Trophoblast cell (in vitro differentiated cells and primary cell): ENCODE data around the gene CENPO.

Experiments used
- DNase-seq, 2 donors: peaks; one replicate each; pipeline ENCODE4 v3.0.0-alpha.2; 2016
- H2AFZ ChIP-seq: 2 replicates; pipeline ENCODE4 v1.6.1; 2013; ENCODE audit warnings: low read length, moderate library complexity, mild to moderate bottlenecking; ENCODE audit not compliant: insufficient read depth, poor library complexity
- H2AK5ac ChIP-seq: 2 replicates; pipeline ENCODE4 v1.6.1; 2013; ENCODE audit warnings: mild to moderate bottlenecking, low read length
- H2BK120ac ChIP-seq: 2 replicates; pipeline ENCODE4 v1.6.1; 2013; ENCODE audit warnings: low read length, mild to moderate bottlenecking, moderate library complexity; ENCODE audit not compliant: insufficient read depth, poor library complexity
- H2BK12ac ChIP-seq: 2 replicates; pipeline ENCODE4 v1.6.1; 2013; ENCODE audit warnings: mild to moderate bottlenecking, low read length, moderate library complexity
- H2BK5ac ChIP-seq: 2 replicates; pipeline ENCODE4 v1.6.1; 2013; ENCODE audit warnings: low read length, low read depth, moderate library complexity, mild to moderate bottlenecking; ENCODE audit not compliant: poor library complexity
- H3K14ac ChIP-seq: 2 replicates; pipeline ENCODE4 v1.6.1; 2013; ENCODE audit warnings: mild to moderate bottlenecking, low read length
- H3K18ac ChIP-seq: 2 replicates; pipeline ENCODE4 v1.6.1; 2013; ENCODE audit warnings: mild to moderate bottlenecking, low read length
- H3K23ac ChIP-seq: 2 replicates; pipeline ENCODE4 v1.6.1; 2013; ENCODE audit warnings: low read length
- H3K27ac ChIP-seq: 2 replicates; pipeline ENCODE4 v1.5.1; 2013; ENCODE audit warnings: low read depth, mild to moderate bottlenecking, inconsistent platforms, low read length, moderate library complexity
- H3K27me3 ChIP-seq: 2 replicates; pipeline ENCODE4 v1.6.1; 2013; ENCODE audit warnings: inconsistent platforms, mild to moderate bottlenecking, low read length, moderate library complexity; ENCODE audit not compliant: insufficient read depth
- H3K36me3 ChIP-seq, 2 experiments: 1 replicate in 1 of 2; 2 replicates in 1 of 2; pipeline ENCODE4 v1.6.1; 2013; ENCODE audit warnings: low read length in 2 of 2, mild to moderate bottlenecking in 2 of 2, moderate library complexity in 1 of 2; ENCODE audit not compliant: insufficient read depth in 2 of 2, control insufficient read depth in 1 of 2
- H3K4ac ChIP-seq: 2 replicates; pipeline ENCODE4 v1.6.1; 2013; ENCODE audit warnings: low read depth, mild to moderate bottlenecking, low read length, moderate library complexity
- H3K4me1 ChIP-seq, 2 experiments: 1 replicate in 1 of 2; 2 replicates in 1 of 2; pipeline ENCODE4 v1.6.1; 2013; ENCODE audit warnings: low read length in 2 of 2, mild to moderate bottlenecking in 2 of 2, moderate library complexity in 1 of 2; ENCODE audit not compliant: insufficient read depth in 2 of 2, control insufficient read depth in 1 of 2
- H3K4me2 ChIP-seq: 2 replicates; pipeline ENCODE4 v1.6.1; 2013; ENCODE audit warnings: inconsistent platforms, mild to moderate bottlenecking, low read length, moderate library complexity
- H3K4me3 ChIP-seq: 2 replicates; pipeline ENCODE4 v1.5.1; 2013; ENCODE audit warnings: mild to moderate bottlenecking, low read depth, low read length, inconsistent platforms
- H3K79me1 ChIP-seq: one replicate; pipeline ENCODE4 v1.6.1; 2013; ENCODE audit warnings: low read length
- H3K79me2 ChIP-seq: 2 replicates; pipeline ENCODE4 v1.6.1; 2013; ENCODE audit warnings: low read length, mild to moderate bottlenecking; ENCODE audit not compliant: control insufficient read depth, insufficient read depth, poor library complexity
- H3K9ac ChIP-seq: 2 replicates; pipeline ENCODE4 v1.6.1; 2013; ENCODE audit warnings: mild to moderate bottlenecking, low read length
- H3K9me3 ChIP-seq: 2 replicates; pipeline ENCODE4 v1.6.1; 2013; ENCODE audit warnings: low read depth, mild to moderate bottlenecking, control low read depth, inconsistent platforms, low read length; ENCODE audit not compliant: insufficient read depth
- H4K12ac ChIP-seq: 2 replicates; pipeline ENCODE4 v1.6.1; 2013; ENCODE audit warnings: low read depth, mild to moderate bottlenecking, low read length, moderate library complexity
- H4K8ac ChIP-seq: 2 replicates; pipeline ENCODE4 v1.6.1; 2013; ENCODE audit warnings: low read depth, mild to moderate bottlenecking, low read length, moderate library complexity
- H4K91ac ChIP-seq: one replicate; pipeline ENCODE4 v1.6.1; 2013; ENCODE audit warnings: low read depth, mild to moderate bottlenecking, low read length, moderate library complexity
- WGBS: extraction: QIAGEN DNeasy Blood & Tissue Kit; methylation state at CpG from one replicate; pipeline ENCODE4 v1.1.7; 2013; ENCODE audit warnings: missing lambda C conversion rate; ENCODE audit not compliant: insufficient read length, insufficient coverage; ENCODE audit errors: extremely low coverage; 5-methylcytosine and 5-hydroxymethylcytosine counted together

CENPO gene

DNA sequence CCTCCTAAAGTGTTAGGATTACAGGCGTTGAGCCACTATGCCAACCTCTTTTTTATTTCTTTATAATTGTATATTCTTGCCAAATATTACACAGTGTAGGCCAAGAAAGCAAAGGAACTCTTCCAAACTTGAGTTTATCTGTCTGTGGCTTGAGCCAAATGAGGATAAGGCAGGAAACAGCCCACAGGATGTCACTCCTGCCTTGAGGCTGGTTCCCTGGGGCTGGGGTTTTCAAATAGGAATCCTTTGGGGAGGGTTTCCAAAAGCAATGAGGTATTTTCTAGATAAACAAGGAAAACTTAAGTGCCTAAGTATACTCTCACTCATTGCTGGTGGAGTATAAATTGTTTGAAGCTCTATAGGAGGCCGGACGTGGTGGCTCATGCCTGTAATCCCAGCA, 70.4 kb downstream of the CENPO start:
- Histone ChIP-seq H3K4me3 (no peak overlapping the region), H3K36me3 (no peaks in the 10 kb centered on the region), H3K23ac (no peak overlapping the region), H3K18ac (no peak overlapping the region), H4K91ac (no peak overlapping the region), H3K14ac (no peak overlapping the region), H4K8ac (no peak overlapping the region), H3K4me1 (no peaks in the 10 kb centered on the region), H3K79me1 (no peaks in the 10 kb centered on the region), H3K79me2 (no peaks in the 10 kb centered on the region), H3K9ac (no peak overlapping the region), H3K9me3 (peaks cover 2% of the 10 kb centered on the region), H3K27ac (no peak overlapping the region), H3K27me3 (no peaks in the 10 kb centered on the region), H3K4ac (no peak overlapping the region), H2BK5ac (no peak overlapping the region), H2BK12ac (no peak overlapping the region), H4K12ac (no peak overlapping the region), H2AK5ac (no peak overlapping the region), H2AFZ (no peak overlapping the region), H2BK120ac (no peak overlapping the region), H3K4me2 (no peak overlapping the region)
- no peak for DNase-seq
- no CpG with 5 or more reads among the region's 3 CpGs for WGBS

DNA sequence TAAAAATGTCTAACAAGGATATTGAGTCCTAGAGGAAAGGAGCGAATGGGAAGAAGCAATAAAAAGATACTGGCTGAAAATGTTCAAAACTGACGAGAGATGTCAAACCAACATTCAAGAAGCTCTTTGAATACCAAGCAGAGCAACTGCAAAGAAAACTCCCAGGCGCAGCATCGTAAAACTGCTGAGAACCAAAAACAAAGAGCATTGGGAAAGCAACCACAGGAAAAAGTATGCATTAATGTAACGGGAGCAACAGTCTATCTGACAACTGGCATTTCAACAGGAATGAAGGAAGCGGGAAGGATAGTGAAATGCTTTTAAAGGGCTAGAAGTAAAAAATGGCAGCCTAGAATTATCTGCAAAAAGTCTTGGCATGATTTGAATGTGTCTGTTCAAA, 73.7 kb downstream of the CENPO start:
- no peaks in the 10 kb centered on the region for H3K79me2 ChIP-seq
- no peak overlapping the region for H4K8ac ChIP-seq
- H2BK120ac ChIP-seq: no peak overlapping the region
- no peak overlapping the region for H2BK5ac ChIP-seq
- no CpG with 5 or more reads among the region's 6 CpGs for WGBS
- H3K4me1 ChIP-seq: no peaks in the 10 kb centered on the region
- H3K27me3 ChIP-seq: no peaks in the 10 kb centered on the region
- no peak overlapping the region for H3K27ac ChIP-seq
- no peak overlapping the region for H3K4me3 ChIP-seq
- no peaks in the 10 kb centered on the region for H3K79me1 ChIP-seq
- H3K36me3 ChIP-seq: no peaks in the 10 kb centered on the region
- H4K12ac ChIP-seq: no peak overlapping the region
- no peak overlapping the region for H3K18ac ChIP-seq
- DNase-seq: peak in 1 of 2 donors; percentile 16
- H3K14ac ChIP-seq: no peak overlapping the region
- H3K4me2 ChIP-seq: no peak overlapping the region
- no peak overlapping the region for H4K91ac ChIP-seq
- no peak overlapping the region for H2AK5ac ChIP-seq
- no peak overlapping the region for H3K9ac ChIP-seq
- no peaks in the 10 kb centered on the region for H3K9me3 ChIP-seq
- no peak overlapping the region for H2AFZ ChIP-seq
- H3K23ac ChIP-seq: no peak overlapping the region
- no peak overlapping the region for H2BK12ac ChIP-seq
- no peak overlapping the region for H3K4ac ChIP-seq

GRCh38 chr2:24870440-24870839, 77.2 kb downstream of the CENPO start:
- no peaks in the 10 kb centered on the region for H3K79me1 ChIP-seq
- WGBS: no CpG with 5 or more reads among the region's 5 CpGs
- no peak overlapping the region for H3K27ac ChIP-seq

DNA sequence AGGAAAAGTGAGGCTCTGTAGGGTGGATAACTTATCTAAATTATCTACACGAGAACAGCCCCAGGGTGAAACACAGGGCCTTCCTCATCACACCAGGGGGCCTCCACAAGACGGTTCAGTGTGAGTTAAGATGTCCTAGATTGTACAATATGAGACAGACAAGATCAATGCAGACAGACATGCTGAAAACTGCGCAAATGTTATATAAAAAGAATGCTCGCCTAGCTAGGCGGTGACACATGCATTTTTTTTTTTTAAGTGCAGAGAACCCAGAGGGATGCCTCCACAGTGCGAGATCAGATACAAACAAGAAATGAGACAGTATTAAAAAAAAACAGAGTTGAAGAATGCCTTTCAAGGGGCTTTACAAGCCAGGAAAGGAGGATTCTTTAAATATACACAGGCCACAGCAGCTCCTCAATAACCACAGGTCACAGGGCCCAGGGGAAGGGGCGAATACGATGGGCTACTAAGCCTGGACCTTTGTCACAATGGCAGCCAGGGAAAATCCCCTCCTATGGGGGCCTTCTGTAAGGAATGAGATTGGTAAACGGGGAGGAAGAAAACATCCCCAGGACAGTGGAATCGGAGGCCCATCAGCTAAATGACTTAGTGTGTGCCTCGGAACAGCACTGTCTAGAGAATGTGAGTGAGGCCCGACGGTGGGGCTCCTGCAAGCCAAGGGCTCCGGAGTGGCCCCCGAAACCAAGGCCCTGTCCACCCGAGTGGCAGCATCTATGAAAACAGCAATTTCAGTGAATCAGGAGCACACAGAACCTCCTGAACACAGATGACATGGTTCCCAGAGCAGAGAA, 77.9 kb downstream of the CENPO start:
- Histone ChIP-seq H3K4me1 (peaks cover 3 to 4% of the 10 kb centered on the region in 2 experiments), H3K4me3 (no peak overlapping the region)
- WGBS: no CpG with 5 or more reads among the region's 16 CpGs

More at GRCh38 chr2:24870440-24870839, 77.2 kb downstream of the CENPO start:
- Histone ChIP-seq H3K27me3 (no peaks in the 10 kb centered on the region), H2BK12ac (no peak overlapping the region), H3K9ac (no peak overlapping the region), H4K8ac (no peak overlapping the region), H2BK5ac (no peak overlapping the region), H4K12ac (no peak overlapping the region), H3K23ac (no peak overlapping the region), H3K4ac (no peak overlapping the region), H3K18ac (no peak overlapping the region), H3K4me3 (no peak overlapping the region), H4K91ac (no peak overlapping the region), H2AK5ac (no peak overlapping the region), H3K4me1 (peaks cover 3 to 4% of the 10 kb centered on the region in 2 experiments), H3K4me2 (no peak overlapping the region), H2BK120ac (no peak overlapping the region), H2AFZ (no peak overlapping the region), H3K79me2 (no peaks in the 10 kb centered on the region), H3K14ac (no peak overlapping the region), H3K36me3 (no peaks in the 10 kb centered on the region), H3K9me3 (peaks cover 2% of the 10 kb centered on the region)
- no peak for DNase-seq

More for the DNA sequence above, 77.9 kb downstream of the CENPO start:
- H3K9me3 ChIP-seq: peaks cover 2% of the 10 kb centered on the region
- H3K9ac ChIP-seq: no peak overlapping the region
- no peak overlapping the region for H4K8ac ChIP-seq
- H2BK5ac ChIP-seq: no peak overlapping the region
- no peaks in the 10 kb centered on the region for H3K27me3 ChIP-seq
- H3K4me2 ChIP-seq: no peak overlapping the region
- no peak overlapping the region for H2BK120ac ChIP-seq
- no peak overlapping the region for H4K91ac ChIP-seq
- no peaks in the 10 kb centered on the region for H3K79me2 ChIP-seq
- DNase-seq: peak in 1 of 2 donors; percentile 27
- H3K36me3 ChIP-seq: no peaks in the 10 kb centered on the region
- no peak overlapping the region for H2AK5ac ChIP-seq
- H3K23ac ChIP-seq: no peak overlapping the region
- H3K18ac ChIP-seq: no peak overlapping the region
- H2AFZ ChIP-seq: no peak overlapping the region
- H2BK12ac ChIP-seq: no peak overlapping the region
- no peaks in the 10 kb centered on the region for H3K79me1 ChIP-seq
- H3K27ac ChIP-seq: no peak overlapping the region
- H4K12ac ChIP-seq: no peak overlapping the region
- H3K4ac ChIP-seq: no peak overlapping the region
- no peak overlapping the region for H3K14ac ChIP-seq
